CD4-positive, alpha-beta T cell treated with Interleukin-21 for 1 hour (primary cell): ENCODE measurements around the gene TMEM121.
"Not testable (repeated sequence)": the region's sequence is repeated elsewhere in the genome, so short reads cannot be mapped to it uniquely, and the experiment has no call there.

ENCODE experiments used
- DNase-seq: peaks from one replicate; pipeline ENCODE4 v3.0.0-alpha.2; 2020

The TMEM121 gene

GRCh38 chr14:105547072-105547471 lies 20.7 kb downstream of the TMEM121 start:
- DNase-seq = not testable (repeated sequence)

DNA sequence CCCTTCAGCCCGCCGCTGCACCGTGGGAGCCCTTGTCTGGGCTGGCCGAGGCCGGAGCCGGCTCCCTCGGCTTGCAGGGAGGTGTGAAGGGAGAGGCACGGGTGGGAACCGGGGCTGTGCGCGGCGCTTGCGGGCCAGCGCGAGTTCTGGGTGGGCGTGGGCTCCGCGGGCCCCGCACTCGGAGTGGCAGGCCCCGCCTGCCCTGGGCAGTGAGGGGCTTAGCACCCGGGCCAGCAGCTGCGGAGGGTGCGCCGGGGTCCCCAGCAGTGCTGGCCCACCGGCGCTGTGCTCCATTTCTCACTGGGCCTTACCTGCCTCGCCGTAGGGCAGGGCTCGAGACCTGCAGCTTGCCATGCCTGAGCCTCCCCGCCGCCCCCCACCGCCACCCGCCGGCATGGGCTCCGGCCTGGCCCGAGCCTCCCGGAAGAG lies 21.4 kb downstream of the TMEM121 start:
- DNase-seq = no peak

DNA sequence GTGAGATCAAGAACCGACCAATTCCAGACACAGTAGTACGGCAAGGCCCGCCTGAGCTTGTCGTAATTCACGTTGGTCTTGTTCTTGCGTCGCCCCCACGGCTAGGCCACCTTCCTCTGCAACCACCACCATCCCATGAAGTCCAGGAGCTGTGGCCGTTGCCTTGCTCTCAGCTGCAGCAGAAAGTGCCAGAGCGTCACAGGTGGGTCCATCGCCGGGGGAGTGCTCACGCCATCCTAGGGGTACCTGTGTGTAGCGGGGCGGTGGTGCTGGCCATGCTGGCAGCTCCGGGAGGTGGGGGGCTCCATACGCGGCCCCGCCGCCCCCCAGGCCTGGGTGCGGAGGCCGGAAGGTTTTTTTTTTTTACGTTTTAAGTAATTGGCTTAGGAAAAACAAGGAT lies 23.1 kb downstream of the TMEM121 start:
- no peak for DNase-seq

GRCh38 chr14:105554022-105554421 lies 27.6 kb downstream of the TMEM121 start:
- no peak for DNase-seq

GRCh38 chr14:105554523-105554922 lies 28.1 kb downstream of the TMEM121 start:
- no peak for DNase-seq

- DNase-seq = not testable (repeated sequence)
These were observed 31.3 kb downstream of the TMEM121 start for GRCh38 chr14:105557671-105558070.

- not testable (repeated sequence) for DNase-seq
These were observed 32.2 kb downstream of the TMEM121 start for GRCh38 chr14:105558449-105559154.

DNA sequence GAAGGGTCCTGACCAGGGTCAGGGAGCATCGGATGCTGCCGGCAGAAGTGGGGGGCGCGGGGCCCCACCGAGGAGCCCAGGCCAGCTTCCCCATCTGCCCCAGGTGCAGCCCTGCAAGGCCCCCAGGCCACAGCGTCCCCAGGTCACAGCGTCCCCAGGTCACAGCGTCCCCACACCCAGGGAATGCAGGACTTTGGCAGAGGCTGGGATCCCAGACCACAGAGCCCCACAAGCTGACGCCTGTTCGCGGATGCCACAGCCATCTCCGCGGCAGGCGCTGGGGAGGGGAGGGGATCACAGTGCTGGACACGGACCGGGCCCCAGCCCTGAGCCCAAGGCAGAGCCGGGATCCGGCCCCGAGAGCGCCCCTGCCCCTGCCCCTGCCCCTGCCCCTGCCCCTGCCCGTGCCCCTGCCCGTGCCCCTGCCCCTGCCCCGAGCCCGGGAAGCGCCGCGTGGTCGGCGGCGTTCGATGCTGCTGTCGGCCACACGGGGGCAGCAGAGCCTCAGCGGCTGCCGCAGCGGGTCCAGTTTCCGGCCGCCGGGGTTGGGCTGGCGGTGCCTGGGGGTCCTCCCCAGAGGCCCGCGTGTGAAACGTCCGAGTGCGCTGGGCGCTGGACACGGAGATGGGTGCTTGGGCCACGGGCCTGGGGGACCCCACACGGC lies 33.1 kb downstream of the TMEM121 start:
- DNase-seq = not testable (repeated sequence)

- DNase-seq = not testable (repeated sequence)
These were observed 33.8 kb downstream of the TMEM121 start for GRCh38 chr14:105560048-105560669.

GRCh38 chr14:105561345-105561744 lies 35.0 kb downstream of the TMEM121 start:
- not testable (repeated sequence) for DNase-seq

DNA sequence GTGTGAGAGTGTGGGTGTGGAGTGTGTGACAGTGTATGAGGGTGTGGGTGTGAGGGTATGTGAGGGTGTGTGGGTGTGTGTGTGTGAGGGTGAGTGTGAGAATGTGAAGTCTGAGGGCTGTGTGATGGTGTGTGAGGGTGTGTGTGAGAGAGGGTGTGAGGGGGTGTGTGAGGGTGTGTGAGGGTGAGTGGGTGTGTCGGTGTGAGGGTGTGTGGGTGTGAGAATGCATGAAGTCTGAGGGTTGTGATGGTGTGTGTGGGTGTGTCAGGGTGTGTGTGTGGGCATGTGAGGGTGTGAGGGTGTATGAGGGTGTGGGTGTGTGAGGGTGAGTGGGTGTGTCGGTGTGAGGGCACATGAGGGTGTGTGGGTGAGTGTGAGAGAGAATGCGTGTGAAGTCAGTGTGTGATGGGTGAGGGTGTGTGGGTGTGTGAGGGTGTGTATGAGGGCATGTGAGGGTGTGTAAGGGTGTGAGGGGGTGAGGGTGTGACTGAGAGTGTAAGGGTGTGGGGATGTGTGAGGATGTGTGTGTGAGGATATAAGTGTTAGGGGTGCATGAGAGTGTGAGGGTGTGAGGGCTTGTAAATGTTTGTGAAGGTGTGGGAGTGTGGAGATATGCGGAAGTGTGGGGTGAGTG lies 36.4 kb downstream of the TMEM121 start:
- no peak for DNase-seq

GRCh38 chr14:105563347-105563737 lies 37.0 kb downstream of the TMEM121 start:
- no peak for DNase-seq

- DNase-seq = not testable (repeated sequence)
These were observed 38.2 kb downstream of the TMEM121 start for GRCh38 chr14:105564536-105564935.

DNA sequence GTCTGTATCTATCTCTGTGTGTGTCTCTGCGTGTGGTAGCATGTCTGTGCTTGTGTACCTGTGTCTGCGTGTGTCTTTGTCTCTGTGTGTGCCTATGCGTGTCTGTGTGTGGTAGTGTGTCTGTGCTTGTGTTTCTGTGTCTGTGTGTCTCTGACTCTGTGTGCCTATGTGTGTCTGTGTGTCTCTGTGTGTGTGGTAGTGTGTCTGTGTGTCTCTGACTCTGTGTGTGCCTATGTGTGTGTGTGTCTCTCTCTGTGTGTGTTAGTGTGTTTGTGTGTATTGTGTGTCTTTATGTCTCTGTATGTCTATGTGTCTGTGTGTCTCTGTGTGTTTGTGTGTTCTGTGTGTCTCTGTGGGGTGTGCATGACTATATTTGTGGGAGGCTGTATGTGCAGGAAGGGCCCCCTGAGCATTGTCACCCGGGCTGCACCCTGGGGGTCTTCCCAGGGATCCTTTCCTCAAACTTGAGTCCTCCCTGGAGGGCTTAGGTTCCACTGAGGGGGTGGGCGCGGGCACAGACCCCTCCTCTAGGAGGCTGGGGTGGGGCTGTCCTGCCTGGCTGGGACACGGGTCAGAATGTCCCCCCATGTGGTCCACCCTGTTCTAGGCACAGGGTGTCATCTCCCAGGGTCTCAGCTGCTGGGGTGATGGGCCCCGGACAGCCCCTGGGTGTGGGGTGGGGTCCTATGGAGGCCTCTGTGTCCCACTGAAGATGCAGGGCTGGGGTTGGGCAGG lies 39.0 kb downstream of the TMEM121 start:
- not testable (repeated sequence) for DNase-seq

DNA sequence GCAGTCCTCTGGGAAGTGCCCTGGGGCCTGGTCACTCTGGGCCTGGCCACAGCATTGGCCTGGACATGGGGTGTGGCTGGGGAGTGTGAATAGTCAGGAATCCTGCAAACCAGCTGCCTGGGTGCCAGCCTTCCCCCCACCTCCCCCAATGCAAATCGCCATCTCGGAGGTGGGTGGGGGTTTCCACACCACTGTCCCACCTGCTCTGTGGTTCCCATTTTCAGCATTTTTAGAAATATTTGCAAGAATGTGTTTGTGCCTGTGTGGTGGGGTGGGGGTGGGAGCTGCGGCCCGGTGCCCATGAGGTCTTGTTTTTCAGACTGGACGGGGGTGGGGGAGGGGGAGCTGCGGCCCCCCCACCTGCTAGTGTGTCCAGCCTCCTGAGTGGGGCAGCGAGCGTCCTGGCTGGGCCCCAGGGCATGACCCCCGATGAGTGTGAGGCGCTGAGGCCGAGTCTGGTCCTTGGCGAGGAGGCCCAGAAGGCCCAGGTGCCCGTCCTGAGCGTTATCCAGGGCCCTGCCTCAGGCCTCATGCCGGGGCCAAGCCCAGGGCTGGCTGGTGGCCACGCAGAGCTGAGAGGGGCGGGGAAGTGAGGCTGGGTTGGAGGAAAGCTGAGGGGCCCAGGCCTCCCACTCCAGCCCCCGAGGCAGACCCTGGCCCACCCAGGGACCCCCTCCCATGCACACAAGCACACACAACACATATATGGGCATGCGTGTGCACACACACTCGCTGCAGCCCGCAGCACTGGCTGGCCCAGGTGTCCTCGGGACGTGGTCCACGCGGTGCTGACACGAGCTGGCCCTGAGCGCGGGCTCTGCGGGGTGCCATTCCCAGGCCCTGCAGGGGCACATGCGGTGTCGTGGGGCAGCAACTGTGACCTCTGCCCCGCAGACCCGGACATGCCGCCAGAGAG lies 40.1 kb downstream of the TMEM121 start:
- not testable (repeated sequence) for DNase-seq

GRCh38 chr14:105567164-105568103 lies 41.1 kb downstream of the TMEM121 start:
- DNase-seq = not testable (repeated sequence)

GRCh38 chr14:105568140-105568843 lies 41.9 kb downstream of the TMEM121 start:
- not testable (repeated sequence) for DNase-seq

DNA sequence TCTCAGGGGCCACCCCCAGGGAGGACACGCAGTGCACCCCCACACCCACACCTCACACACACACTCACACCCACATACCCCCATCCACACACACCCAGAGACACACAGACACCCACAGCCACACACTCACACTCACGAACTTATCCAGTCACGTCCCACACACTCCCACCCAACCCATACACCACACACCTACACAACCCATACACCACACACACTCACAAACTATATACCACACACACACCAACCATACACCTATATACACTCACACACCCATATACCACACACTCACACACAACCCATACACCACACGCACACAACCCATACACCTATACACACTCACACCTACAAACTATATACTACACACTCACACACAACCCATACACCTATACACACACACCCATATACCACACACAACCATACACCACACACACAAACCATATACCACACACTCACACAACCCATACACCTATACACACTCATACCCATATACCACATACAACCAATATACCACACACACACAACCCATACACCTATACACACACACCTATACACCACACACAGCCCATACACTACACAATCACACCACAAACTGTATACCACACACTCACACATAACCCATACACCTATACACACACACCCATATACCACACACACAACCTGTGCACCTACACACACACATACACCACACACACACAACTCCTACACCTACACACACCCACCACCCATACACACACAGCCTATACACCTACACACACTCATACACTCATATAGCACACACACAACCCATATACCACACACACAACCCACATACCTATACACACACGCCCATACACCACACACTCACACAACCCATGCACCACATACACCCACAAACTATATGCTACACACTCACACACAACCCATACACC lies 42.7 kb downstream of the TMEM121 start:
- DNase-seq = no peak

- no peak for DNase-seq
These were observed 44.1 kb downstream of the TMEM121 start for GRCh38 chr14:105570482-105570881.
